K562 treated with DMSO at 1 percent for 4 hours (cell line): ENCODE results near the gene PROKR1. TPM values are rescaled to one million over a fixed set of nuclear protein-coding genes. Genes with fewer than 3 reads are reported as not detected.

Experiments used
- total RNA-seq: library from RNA; unstranded; fragments of 300-600 nt; gene quantifications from 2 replicates; pipeline ENCODE4 v1.2.3, GENCODE V29; 2022; ENCODE audit not compliant: insufficient read depth

Gene PROKR1
- 0.46 TPM in 1 of 2 replicates, not detected in the other for total RNA-seq

DNA sequence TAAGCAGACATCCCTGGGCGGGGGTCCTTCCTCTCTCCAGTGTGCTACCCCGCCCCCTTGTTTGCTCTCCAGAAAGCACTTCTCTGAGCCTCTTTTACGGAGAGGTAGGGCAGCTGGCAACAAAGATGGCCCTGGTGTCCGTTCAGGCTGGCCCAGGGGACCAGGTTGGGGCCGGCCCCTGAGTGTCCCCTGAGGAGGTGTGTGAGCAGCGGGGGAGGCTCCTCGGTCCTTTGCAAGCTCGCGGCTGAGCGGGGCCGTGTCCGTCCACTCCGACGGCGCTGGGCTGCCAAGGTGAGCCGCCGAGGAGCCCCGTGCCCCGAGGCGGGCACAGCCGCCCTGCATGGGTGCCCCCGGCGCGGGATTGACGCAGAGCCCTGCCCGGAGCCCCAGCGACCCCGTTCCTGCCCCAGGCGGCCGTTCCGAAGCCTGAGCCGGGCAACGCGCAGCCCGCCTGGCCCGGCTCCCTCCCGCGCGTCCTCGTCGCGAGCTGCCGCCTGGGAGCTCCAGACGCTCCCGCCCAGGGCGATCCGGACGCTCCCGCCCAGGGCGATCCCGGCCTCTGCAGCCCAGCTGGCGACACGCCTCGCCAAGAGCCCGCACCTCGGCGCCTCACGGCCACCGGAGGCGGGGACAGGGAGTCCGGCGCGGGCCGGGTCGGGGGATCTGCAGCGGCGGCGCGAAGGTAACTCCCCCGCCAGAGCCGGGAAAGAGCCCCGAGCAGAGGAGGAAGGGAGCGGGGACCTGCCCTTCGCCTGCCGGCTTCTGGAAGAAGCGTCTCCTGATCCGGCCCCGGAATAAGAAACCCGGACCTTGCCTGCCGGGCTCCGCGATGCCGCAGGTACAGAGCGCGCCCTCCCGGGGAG lies at the start of gene PROKR1:
TSS of gene PROKR1 (plus strand) at position 569 of the 863 bp plus-strand sequence. CDS start 2,243 bp downstream, outside the sequence.

Other genes with a start within 250 kb of the PROKR1 start
- 0.76 and 1.2 TPM in 2 replicates for gene FBXO48, start 176.3 kb upstream of the PROKR1 start, total RNA-seq
- 0.81 and 1.2 TPM in 2 replicates for gene APLF, start 176.0 kb upstream of the PROKR1 start, total RNA-seq
- 7.3 and 8.8 TPM in 2 replicates for gene ARHGAP25, start 91.2 kb downstream of the PROKR1 start, total RNA-seq
- not detected in 2 replicates for gene BMP10, start 227.8 kb downstream of the PROKR1 start, total RNA-seq